GM19455 (cell line): ENCODE results near the gene NAT16.
"Not testable (repeated sequence)": the region's sequence is repeated elsewhere in the genome, so short reads cannot be mapped to it uniquely, and the experiment has no call there.

ENCODE experiments used
- ATAC-seq: cut with Tn5 transposase; IDR thresholded peaks from one replicate; pipeline ENCODE4 v1.9.1; 2021; ENCODE audit not compliant: unreplicated experiment

The NAT16 gene

GRCh38 chr7:101161692-101162471, 18.2 kb downstream of the NAT16 start:
- no peak for ATAC-seq

- no peak for ATAC-seq
These were observed 19.2 kb downstream of the NAT16 start for GRCh38 chr7:101160910-101161309.

- no peak for ATAC-seq
These were observed 20.1 kb downstream of the NAT16 start for GRCh38 chr7:101159696-101160674.

- ATAC-seq: no peak
These were observed 23.1 kb downstream of the NAT16 start for GRCh38 chr7:101156866-101157589.

GRCh38 chr7:101156277-101156676, 23.8 kb downstream of the NAT16 start:
- ATAC-seq: no peak

GRCh38 chr7:101155303-101155702, 24.8 kb downstream of the NAT16 start:
- no peak for ATAC-seq

GRCh38 chr7:101154693-101155102, 25.4 kb downstream of the NAT16 start:
- ATAC-seq: peak; percentile 21

- ATAC-seq: peak; percentile 79
These were observed 26.0 kb downstream of the NAT16 start, which contains the start of gene AP1S1 for GRCh38 chr7:101153969-101154692. Gene AP1S1, plus strand, starts transcription at chr7:101154476. Its CDS starts 39 bp downstream, at chr7:101154515.

- no peak for ATAC-seq
These were observed 28.0 kb downstream of the NAT16 start for GRCh38 chr7:101151908-101152651.

- ATAC-seq: no peak
These were observed 39.2 kb downstream of the NAT16 start for GRCh38 chr7:101140746-101141382.

- ATAC-seq: no peak
These were observed 39.8 kb downstream of the NAT16 start for GRCh38 chr7:101140339-101140699.

- no peak for ATAC-seq
These were observed 41.8 kb downstream of the NAT16 start for GRCh38 chr7:101138213-101138870.

- no peak for ATAC-seq
These were observed 42.4 kb downstream of the NAT16 start for GRCh38 chr7:101137651-101138212.

- ATAC-seq: no peak
These were observed 45.6 kb downstream of the NAT16 start for GRCh38 chr7:101134399-101134980.

GRCh38 chr7:101133621-101134398, 46.3 kb downstream of the NAT16 start:
- ATAC-seq: no peak

- ATAC-seq: not testable (repeated sequence)
These were observed 47.2 kb downstream of the NAT16 start for GRCh38 chr7:101132626-101133600.
